ENCODE results near the gene COPG2.
"Not testable (repeated sequence)": the region's sequence is repeated elsewhere in the genome, so short reads cannot be mapped to it uniquely, and the experiment has no call there.

The COPG2 gene

GRCh38 chr7:130554481-130554880, 114.1 kb downstream of the COPG2 start:
- no peak for DNase-seq

- DNase-seq = no peak
These were observed 115.0 kb downstream of the COPG2 start for GRCh38 chr7:130553398-130554029.

- no peak for DNase-seq
These were observed 124.2 kb downstream of the COPG2 start for GRCh38 chr7:130544356-130544755.

DNA sequence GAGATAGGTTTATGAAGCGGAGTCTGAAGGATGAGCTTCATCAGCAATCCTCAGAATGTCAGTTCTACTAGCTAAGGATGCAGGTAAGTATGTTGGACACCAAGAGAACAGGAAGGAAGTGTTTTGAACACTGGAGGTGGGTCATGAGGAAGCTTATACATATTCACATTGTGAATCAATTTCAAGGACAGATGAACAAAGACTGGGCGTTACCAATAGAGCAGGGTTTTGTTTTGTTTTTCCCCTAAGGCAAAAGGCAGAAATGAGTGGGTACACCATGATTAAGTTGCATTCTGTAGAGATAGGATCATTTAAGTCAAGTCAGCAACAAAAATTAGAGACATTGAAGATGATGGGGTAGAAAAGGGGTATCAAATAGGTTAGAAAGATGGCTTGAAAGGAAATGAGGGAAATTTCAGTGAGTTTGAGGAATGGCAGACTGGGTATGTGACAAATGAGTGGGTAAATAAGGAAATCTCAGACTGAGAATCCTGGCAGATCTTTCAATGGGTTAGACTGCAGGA, 125.0 kb downstream of the COPG2 start:
- no peak for DNase-seq

DNA sequence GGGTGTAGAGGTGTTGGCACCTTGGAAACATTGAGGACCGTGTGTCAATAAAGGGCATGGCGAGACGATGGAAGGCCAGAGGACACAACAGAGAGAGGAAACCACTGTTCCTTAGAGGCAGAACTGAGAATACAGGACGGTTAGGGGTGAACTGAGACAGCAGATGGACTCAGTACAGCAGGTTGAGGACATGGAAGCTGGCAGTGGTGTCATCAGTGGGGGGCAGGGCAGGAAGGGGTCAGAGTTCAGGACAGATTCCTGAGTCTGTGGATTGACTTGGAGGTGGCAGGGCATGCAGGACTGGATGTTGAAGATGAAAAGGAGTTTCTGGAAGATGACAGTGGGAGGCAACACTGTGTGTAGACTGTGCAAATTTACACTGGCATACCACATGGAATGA, 126.3 kb downstream of the COPG2 start:
- not testable (repeated sequence) for DNase-seq

DNA sequence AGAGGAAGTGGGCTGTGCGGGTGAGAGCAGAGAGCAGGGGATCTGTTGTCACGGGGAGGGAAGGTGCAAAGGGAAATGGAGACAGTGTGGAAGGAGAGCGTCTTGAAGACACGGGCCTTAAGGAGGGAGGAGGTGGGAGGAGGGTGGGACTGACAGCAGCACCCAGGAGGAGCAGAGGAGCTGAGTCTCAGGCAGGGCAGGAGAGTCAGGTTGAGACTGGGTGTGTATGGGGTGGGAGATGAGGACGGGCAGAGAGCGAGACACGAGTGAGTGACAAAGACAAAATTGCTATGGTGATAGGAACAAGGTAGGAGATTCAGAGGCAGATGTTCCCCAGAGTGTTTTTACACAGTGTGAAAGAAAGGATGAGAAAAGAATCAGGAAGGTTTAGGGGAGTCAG, 127.3 kb downstream of the COPG2 start:
- not testable (repeated sequence) for DNase-seq

GRCh38 chr7:130537894-130538293, 130.7 kb downstream of the COPG2 start:
- DNase-seq = not testable (repeated sequence)

DNA sequence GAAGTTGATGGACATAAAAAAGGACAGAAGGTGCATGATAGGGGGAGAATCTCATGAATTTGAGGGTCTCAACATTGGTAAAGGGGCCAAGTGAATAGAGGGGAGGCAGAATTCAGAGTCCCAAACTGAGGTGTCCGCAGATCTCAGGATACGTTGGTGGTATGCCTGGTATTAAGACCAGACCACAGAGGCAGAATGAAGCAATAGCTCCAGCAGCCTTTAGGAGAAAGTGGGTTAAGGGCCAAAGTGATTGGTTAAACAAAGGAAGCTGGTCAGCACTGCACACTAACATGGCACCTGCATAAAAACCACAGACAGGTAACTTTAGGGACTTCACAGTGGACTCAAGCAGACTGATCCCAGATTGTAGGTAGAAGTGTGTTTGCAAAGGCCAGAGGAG, 139.1 kb downstream of the COPG2 start:
- no peak for DNase-seq

GRCh38 chr7:130527752-130528355, 140.7 kb downstream of the COPG2 start:
- DNase-seq = not testable (repeated sequence)

- DNase-seq = no peak
These were observed 143.9 kb downstream of the COPG2 start for GRCh38 chr7:130524628-130525027.

DNA sequence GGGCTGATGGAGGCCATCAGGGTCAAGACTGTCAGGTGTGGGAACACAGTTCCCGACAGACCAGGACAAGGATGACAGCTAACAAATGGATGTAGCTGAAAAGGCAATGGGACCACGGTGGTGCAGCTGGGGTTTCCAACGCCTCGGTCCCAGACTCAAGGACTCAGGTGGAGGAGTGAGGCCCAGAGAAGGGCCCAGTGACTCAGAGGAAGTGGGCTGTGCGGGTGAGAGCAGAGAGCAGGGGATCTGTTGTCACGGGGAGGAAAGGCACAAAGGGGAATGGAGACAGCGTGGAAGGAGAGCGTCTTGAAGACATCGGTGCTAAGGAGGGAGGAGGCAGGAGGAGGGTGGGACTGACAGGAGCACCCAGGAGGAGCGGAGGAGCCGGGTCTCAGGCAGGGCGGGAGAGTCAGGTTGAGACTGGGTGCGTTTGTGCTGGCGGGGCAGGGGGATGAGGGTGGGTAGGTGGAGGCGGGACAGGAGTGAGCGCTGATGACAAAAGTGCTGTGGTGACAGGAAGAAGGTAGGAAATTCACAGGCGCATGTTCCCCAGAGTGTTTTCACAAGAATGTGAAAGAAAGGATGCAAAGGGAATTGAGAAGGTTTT, 144.9 kb downstream of the COPG2 start:
- DNase-seq = not testable (repeated sequence)

DNA sequence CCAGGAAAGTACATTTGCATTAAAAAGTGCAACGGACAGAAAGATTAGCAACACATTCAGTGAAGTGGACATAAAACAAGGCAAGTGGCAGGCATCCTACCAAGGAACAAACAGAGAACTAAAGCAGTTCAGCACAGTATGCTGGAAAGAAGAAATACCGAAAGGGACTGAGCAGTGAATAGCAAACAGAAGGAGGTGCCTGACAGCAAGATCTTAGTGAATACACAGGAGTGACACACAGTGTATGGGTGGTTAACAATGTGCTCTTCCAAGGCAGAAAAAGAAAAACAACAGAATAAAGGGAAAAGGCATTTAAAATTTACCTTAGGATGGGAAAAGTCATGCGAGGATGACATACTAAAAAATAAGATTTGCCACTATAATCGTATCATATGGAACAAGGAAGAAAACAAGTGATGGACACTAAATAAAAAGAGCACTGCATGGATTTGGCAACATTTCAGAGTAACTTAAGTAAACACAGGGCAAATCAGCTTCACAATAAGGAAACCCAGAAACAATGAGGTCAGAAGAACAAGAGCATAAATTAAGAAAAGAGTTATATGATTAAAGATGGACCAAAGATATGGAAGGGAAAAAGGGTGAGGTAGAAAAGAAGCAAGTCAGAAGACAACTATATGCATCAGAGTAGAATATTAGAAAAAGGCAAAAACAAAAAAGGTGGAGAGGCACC, 147.1 kb downstream of the COPG2 start:
- no peak for DNase-seq

DNA sequence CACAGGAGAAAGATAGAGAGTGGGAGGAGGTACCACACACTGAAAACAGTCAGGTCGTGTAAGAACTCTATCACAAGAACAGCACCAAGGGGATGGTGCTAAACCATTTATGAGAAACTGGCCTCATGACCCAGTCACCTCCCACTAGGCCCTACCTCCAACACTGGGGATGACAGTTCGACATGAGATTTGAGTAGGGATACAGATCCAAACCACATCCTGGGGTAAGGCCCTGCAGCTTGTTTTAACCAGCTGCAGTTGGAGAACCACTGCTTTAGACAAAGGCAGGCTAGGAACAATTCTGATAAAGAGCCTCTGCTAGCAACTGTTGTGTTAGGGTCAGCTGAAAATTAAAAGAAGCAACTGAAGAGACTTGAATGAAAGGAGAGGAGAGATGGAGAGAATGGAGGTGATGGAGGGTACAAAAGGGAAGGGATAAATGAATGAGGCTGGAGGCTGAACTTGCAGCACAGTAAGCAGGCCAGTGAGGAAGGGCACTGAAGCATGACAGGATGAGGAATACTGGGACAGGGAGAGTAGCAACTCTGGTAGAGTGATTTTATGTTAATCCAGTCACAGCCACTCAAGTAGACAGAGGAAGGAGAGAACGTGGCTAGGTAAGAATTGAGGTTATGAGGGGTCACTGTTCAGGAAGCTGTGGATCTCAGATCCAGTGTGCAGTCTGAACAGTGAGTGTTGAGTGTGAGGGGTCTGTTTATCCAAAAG, 153.1 kb downstream of the COPG2 start:
- no peak for DNase-seq

DNA sequence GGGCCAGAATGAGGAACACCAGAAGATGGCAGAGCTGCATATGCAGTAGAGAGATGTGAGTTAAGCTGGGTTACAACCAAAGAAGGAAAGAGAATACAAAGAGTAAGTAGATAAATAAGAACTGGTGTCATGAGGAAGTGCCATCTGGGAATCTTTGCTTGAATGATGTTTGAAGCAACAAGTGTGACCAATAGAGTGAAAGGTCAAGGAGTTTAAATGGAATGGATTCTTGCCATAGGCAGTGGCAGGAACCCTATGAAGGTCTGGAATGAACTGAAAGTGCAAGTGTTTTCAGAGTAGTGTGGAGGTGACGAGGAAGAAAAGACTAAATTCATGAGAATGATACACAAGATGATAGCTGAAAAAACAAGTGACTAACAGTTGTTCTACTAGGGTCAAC, 155.1 kb downstream of the COPG2 start:
- DNase-seq = no peak

GRCh38 chr7:130512038-130512437, 156.5 kb downstream of the COPG2 start:
- DNase-seq = not testable (repeated sequence)

DNA sequence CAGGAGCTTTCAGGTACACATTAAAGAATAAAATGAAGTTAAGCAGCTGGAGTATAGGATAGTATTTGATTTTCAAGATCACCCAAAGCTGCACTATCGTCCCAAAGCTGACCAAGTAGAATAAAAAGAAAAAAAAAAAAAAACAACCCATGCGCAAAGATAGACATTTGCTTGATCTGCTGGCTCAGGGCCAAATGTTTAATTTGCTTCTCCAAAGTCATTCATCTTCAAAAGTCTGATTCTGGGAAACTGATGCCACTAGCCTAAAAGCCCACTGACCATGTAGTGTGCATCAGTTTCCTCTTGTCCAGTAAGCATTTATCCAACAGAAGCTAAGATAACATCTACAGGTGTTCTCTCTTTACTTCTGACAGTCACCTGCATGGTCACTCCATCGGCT, 162.2 kb downstream of the COPG2 start:
- no peak for DNase-seq

DNA sequence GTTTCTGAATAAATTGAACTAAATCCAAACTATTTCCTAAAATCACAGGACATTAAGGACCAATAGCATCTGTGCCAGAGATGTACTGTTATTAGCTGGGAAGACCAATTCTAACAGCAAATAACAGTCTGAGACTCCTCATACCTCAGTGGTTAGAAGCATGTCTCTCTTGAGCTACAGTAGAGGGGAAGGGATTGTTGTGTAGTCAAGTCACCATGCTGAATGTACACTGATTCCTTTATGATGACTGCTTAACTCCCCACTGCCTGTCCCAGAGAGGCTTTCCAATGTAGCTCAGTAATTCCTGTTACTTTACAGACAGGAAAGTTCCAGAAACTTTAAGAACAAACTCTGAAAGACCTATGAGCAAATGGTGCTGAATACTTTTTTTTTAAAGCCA, 162.8 kb downstream of the COPG2 start:
- DNase-seq = no peak

GRCh38 chr7:130500910-130501309, 167.6 kb downstream of the COPG2 start:
- DNase-seq = no peak

DNA sequence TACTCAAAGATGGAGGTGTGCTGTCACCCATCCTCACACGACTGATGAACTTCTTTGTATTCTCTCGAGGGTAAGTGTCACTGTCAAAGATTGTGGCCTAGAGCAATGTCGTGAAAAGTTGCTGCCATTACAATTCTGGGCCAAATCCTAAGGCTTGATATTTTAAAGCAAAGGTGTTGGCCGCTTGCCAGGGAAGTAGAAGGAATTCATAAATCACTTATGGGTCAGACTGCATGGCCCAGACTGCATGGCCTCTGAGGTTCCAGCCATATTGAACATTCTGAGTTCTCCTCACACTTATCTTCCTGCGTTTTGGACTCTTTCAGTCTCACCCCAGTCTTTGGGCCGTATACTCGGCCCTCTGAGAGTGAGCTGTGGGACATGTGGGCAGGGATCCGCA, 168.1 kb downstream of the COPG2 start:
- no peak for DNase-seq

- DNase-seq = no peak
These were observed 174.1 kb downstream of the COPG2 start for GRCh38 chr7:130494431-130494858.

- DNase-seq = peak; percentile 40
These were observed 175.2 kb downstream of the COPG2 start for GRCh38 chr7:130493275-130493873.

DNA sequence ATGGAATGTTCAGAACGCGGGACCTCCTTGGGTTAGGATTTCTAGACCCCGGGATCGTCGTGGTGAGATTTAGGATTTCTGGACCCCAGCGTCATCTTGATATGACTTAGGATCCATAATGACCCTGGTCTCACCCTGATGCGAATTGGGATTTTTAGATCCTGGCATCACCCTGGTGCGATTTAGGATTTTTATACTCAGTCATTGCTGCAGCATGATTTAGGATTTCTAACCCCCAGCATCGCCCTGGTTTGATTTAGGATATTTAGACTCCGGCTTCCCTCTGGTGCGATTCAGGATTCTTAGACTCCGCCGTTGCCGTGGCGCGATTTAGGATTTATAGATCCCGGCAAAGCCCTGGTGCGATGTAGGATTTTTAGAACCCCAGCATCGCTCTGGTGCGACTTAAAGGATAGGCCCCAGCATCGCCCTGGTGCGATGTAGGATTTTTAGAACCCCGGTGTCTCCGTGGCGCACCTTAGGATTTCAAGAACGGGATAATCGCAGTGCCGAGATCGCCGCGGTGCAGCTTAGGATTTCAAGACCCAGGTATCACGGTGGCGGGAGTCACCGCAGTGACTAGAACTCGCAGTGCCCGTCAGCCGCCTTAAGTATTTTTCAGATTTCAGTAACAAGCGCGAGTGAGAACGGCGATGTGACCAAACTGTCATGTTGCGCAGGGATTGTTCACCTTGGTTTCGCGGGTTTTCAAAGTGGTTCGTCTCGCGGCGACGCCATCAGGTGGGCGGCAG, 175.8 kb downstream of the COPG2 start:
- DNase-seq = peak; percentile 41
